Suppressor macrophage treated with lipopolysaccharide for 4 hours (primary cell): Measurements from ENCODE around the gene ITGA11.

ENCODE experiments used
- DNase-seq: peaks from one replicate; pipeline ENCODE4 v3.0.0-alpha.2; 2020

Gene ITGA11

GRCh38 chr15:68303560-68304436, 128.2 kb downstream of the ITGA11 start:
- peak; percentile 69 for DNase-seq

GRCh38 chr15:68303134-68303533, 128.8 kb downstream of the ITGA11 start:
- no peak for DNase-seq

GRCh38 chr15:68302729-68303128, 129.2 kb downstream of the ITGA11 start:
- no peak for DNase-seq

GRCh38 chr15:68301301-68301700, 130.7 kb downstream of the ITGA11 start:
- peak; percentile 52 for DNase-seq

- no peak for DNase-seq
Observed at GRCh38 chr15:68300115-68300940, 131.6 kb downstream of the ITGA11 start.

GRCh38 chr15:68299436-68299835, 132.5 kb downstream of the ITGA11 start:
- DNase-seq = no peak

- peak; percentile 85 for DNase-seq
Observed at GRCh38 chr15:68298882-68299381, 133.0 kb downstream of the ITGA11 start.

- DNase-seq = no peak
Observed at GRCh38 chr15:68298336-68298735, 133.6 kb downstream of the ITGA11 start.

- no peak for DNase-seq
Observed at GRCh38 chr15:68295014-68295805, 136.8 kb downstream of the ITGA11 start.

GRCh38 chr15:68292967-68293366, 139.0 kb downstream of the ITGA11 start:
- DNase-seq = no peak

- DNase-seq = no peak
Observed at GRCh38 chr15:68292157-68292781, 139.7 kb downstream of the ITGA11 start.

GRCh38 chr15:68290715-68291114, 141.2 kb downstream of the ITGA11 start:
- no peak for DNase-seq

- no peak for DNase-seq
Observed at GRCh38 chr15:68289621-68290352, 142.2 kb downstream of the ITGA11 start.

- DNase-seq = no peak
Observed at GRCh38 chr15:68289057-68289456, 142.9 kb downstream of the ITGA11 start.

- no peak for DNase-seq
Observed at GRCh38 chr15:68286256-68286655, 145.7 kb downstream of the ITGA11 start.

- DNase-seq = peak; percentile 69
Observed at GRCh38 chr15:68285259-68285980, 146.5 kb downstream of the ITGA11 start.

GRCh38 chr15:68284616-68285258, 147.2 kb downstream of the ITGA11 start:
- DNase-seq = peak; percentile 45

- no peak for DNase-seq
Observed at GRCh38 chr15:68283401-68283800, 148.6 kb downstream of the ITGA11 start.

- DNase-seq = peak; percentile 49
Observed at GRCh38 chr15:68281008-68281407, 151.0 kb downstream of the ITGA11 start.
